GM12874 (cell line): ENCODE results near the gene PRR3.

ENCODE experiments used
- CTCF ChIP-seq: IDR thresholded peaks from 2 replicates; pipeline ENCODE4 v1.5.1; 2011; ENCODE audit warnings: low read depth, mild to moderate bottlenecking, control low read depth, low read length, moderate library complexity; ENCODE audit not compliant: insufficient read depth

The PRR3 gene

GRCh38 chr6:30572148-30572547 lies 15.1 kb downstream of the PRR3 start:
- no peak for TF ChIP-seq CTCF

GRCh38 chr6:30573113-30573512 lies 16.0 kb downstream of the PRR3 start:
- TF ChIP-seq CTCF: no peak

- TF ChIP-seq CTCF: no peak
Measured at GRCh38 chr6:30578051-30578450, 21.0 kb downstream of the PRR3 start.

- TF ChIP-seq CTCF: no peak
Measured at GRCh38 chr6:30583921-30584320, 26.8 kb downstream of the PRR3 start.

- no peak for TF ChIP-seq CTCF
Measured at GRCh38 chr6:30589754-30590358, 32.8 kb downstream of the PRR3 start.

- TF ChIP-seq CTCF: no peak
Measured at GRCh38 chr6:30590509-30590908, 33.4 kb downstream of the PRR3 start.

- TF ChIP-seq CTCF: no peak
Measured at GRCh38 chr6:30591008-30591407, 33.9 kb downstream of the PRR3 start.
